Measurements from ENCODE around the gene CNGB1. TPM values are rescaled to one million over a fixed set of nuclear protein-coding genes. Genes with fewer than 3 reads are reported as not detected.

CNGB1 gene
- total RNA-seq, 1 experiment from 2014 or later = not detected

DNA sequence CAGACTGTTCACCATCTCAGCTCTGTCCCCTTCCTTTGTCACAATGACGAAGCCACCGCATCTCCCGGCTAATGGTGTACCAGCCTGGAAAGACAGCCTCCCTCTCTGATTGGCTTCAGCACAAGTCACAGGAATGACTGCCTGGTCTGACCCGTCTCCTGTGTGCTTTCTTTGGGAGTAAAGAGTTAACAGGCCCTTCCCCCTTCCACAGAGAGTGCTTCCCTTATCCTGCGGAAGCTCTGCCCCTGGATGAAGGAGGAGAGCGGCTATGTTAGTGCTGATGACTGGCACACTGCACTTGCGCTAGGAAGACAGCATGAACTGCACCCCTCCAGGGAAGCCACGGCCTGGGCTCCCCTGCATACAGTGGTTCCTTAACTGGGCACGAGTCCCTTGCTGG, 41.6 kb upstream of the CNGB1 start:
- BruUV-seq (replicated peaks) = no TSS peak

More for the DNA sequence above, 41.6 kb upstream of the CNGB1 start:
- Histone ChIP-seq H3K9ac (ENCODE audit: low read length) (no peak overlapping the region), H4K20me1 (ENCODE audit: insufficient read depth) (no peaks in the 10 kb centered on the region), H3K9me2 (ENCODE audit: insufficient read depth) (no peaks in the 10 kb centered on the region), H3K27ac (ENCODE audit: low read depth, low read length) (no peak overlapping the region), H2AFZ (ENCODE audit: low read depth, low read length, poor library complexity, severe bottlenecking) (no peak overlapping the region), H3K4me3 (replicated peaks in 1 of 2; ENCODE audit: low read depth in 1 of 2, low read length in 2 of 2) (no peak overlapping the region), H3K27me3 (ENCODE audit: insufficient read depth, low read length) (no peaks in the 10 kb centered on the region), H3K4me2 (ENCODE audit: low read length) (no peak overlapping the region), H3K79me2 (ENCODE audit: insufficient read depth, low read length) (peaks cover 6% of the 10 kb centered on the region; the same call in 1 of the 2 replicates), H3K36me3 (ENCODE audit: control insufficient read depth in 1 of 2, insufficient read depth in 2 of 2, low read length in 2 of 2) (peaks cover 21 to 25% of the 10 kb centered on the region in 2 experiments; a peak in 3 of 4 replicates), H3K9me3 (ENCODE audit: control insufficient read depth in 1 of 2, insufficient read depth in 1 of 2, low read depth in 1 of 2, low read length in 2 of 2) (no peaks in the 10 kb centered on the region), H3K4me1 (ENCODE audit: control insufficient read depth in 1 of 2, insufficient read depth in 2 of 2, low read length in 2 of 2) (peaks cover 0 to 9% of the 10 kb centered on the region in 2 experiments; a peak in 1 of 4 replicates)
- no peak for TF ChIP-seq POLR2A (IDR thresholded peaks at IDR 0.05; ENCODE audit: borderline replicate concordance, extremely low read depth, insufficient read depth, insufficient read length)
- TF ChIP-seq, protein P1, sequence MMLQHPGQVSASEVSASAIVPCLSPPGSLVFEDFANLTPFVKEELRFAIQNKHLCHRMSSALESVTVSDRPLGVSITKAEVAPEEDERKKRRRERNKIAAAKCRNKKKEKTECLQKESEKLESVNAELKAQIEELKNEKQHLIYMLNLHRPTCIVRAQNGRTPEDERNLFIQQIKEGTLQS (IDR thresholded peaks at IDR 0.05) = no peak
- TF ChIP-seq EZH2phosphoT487 (IDR thresholded peaks at IDR 0.05; ENCODE audit: borderline replicate concordance) = no peak
- no peak for TF ChIP-seq CEBPB (IDR thresholded peaks at IDR 0.05; ENCODE audit: low read depth)
- TF ChIP-seq CBX3 (IDR thresholded peaks at IDR 0.05; ENCODE audit: low read depth) = no peak
- TF ChIP-seq YY1 (IDR thresholded peaks at IDR 0.05; ENCODE audit: extremely low read depth, insufficient replicate concordance, low read depth, low read length) = no peak
- TF ChIP-seq, protein P2, sequence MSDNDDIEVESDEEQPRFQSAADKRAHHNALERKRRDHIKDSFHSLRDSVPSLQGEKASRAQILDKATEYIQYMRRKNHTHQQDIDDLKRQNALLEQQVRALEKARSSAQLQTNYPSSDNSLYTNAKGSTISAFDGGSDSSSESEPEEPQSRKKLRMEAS (IDR thresholded peaks at IDR 0.05) = no peak
- no peak for TF ChIP-seq JUND (IDR thresholded peaks at IDR 0.05)
- TF ChIP-seq SP1 (IDR thresholded peaks at IDR 0.05; ENCODE audit: low read depth) = no peak
- no peak for TF ChIP-seq ZFX (IDR thresholded peaks at IDR 0.05)
- TF ChIP-seq SRF (IDR thresholded peaks at IDR 0.05; ENCODE audit: low read depth) = no peak
- TF ChIP-seq SIN3A (IDR thresholded peaks at IDR 0.05; ENCODE audit: low read depth) = no peak
- TF ChIP-seq POLR2AphosphoS5 (IDR thresholded peaks at IDR 0.05; ENCODE audit: low read depth, low read length) = no peak
- no peak for TF ChIP-seq ELF1 (IDR thresholded peaks at IDR 0.05; ENCODE audit: borderline replicate concordance, low read depth)
- no peak for TF ChIP-seq EZH2 (IDR thresholded peaks at IDR 0.05)
- TF ChIP-seq EGR1 (IDR thresholded peaks at IDR 0.05; ENCODE audit: low read depth) = no peak
- TF ChIP-seq, protein P3, sequence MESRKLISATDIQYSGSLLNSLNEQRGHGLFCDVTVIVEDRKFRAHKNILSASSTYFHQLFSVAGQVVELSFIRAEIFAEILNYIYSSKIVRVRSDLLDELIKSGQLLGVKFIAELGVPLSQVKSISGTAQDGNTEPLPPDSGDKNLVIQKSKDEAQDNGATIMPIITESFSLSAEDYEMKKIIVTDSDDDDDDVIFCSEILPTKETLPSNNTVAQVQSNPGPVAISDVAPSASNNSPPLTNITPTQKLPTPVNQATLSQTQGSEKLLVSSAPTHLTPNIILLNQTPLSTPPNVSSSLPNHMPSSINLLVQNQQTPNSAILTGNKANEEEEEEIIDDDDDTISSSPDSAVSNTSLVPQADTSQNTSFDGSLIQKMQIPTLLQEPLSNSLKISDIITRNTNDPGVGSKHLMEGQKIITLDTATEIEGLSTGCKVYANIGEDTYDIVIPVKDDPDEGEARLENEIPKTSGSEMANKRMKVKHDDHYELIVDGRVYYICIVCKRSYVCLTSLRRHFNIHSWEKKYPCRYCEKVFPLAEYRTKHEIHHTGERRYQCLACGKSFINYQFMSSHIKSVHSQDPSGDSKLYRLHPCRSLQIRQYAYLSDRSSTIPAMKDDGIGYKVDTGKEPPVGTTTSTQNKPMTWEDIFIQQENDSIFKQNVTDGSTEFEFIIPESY (IDR thresholded peaks at IDR 0.05; ENCODE audit: extremely low read depth, insufficient replicate concordance, low read length) = no peak
- RAD21 ChIA-PET (ENCODE audit: low non-redundant PET in 1 of 2, low total read pairs in 2 of 2, uncharacterized antibody in 2 of 2, unreplicated experiment in 2 of 2) = no interaction called here
- CTCF ChIA-PET = no interaction called here
- intact Hi-C loops (cut with micrococcal nuclease) = no loop called here
- no peak for DNase-seq (ENCODE audit: low read depth, low spot score)
- POLR2A ChIA-PET = no interaction called here
- ATAC-seq = no peak

All from HCT116 (cell line).